Caco-2 (cell line): Measurements from ENCODE around the gene MAX. TPM values are rescaled to one million over a fixed set of nuclear protein-coding genes. Genes with fewer than 3 reads are reported as not detected.

Source experiments
- BruUV-seq: library from RNA; stranded (reverse); fragments of 400-500 nt; replicated peaks from 2 replicates; lab custom pipeline; 2021; lab: Mats Ljungman, UMichigan
- CTCF ChIA-PET: fragments of 300-600 bp; sonication (Branson Sonifier 250); formaldehyde crosslinking; loops from one replicate; lab custom pipeline; 2022; ENCODE audit warnings: antibody characterized with exemption; lab: Charles Lee
- POLR2A ChIA-PET: fragments of 300-600 bp; sonication (Branson Sonifier 250); formaldehyde crosslinking; loops from one replicate; lab custom pipeline; 2022; ENCODE audit warnings: antibody characterized with exemption; lab: Charles Lee
- DNase-seq, 2 experiments: peaks; one replicate each; pipeline versions ENCODE4 v3.0.0 to v3.0.0-alpha.2; 2020 to 2022
- H3K27me3 ChIP-seq: replicated peaks from 2 replicates; pipeline ENCODE4 v1.6.0; 2011; ENCODE audit warnings: low read length; ENCODE audit not compliant: control insufficient read depth, insufficient read depth
- H3K36me3 ChIP-seq: 2 replicates; pipeline ENCODE4 v1.5.1; 2011; ENCODE audit warnings: low read length; ENCODE audit not compliant: control insufficient read depth, insufficient read depth
- H3K4me1 ChIP-seq: fragments of 250-450 bp; sonication (Bioruptor Pico); 2 replicates; pipeline ENCODE4 v1.5.1; 2020; ENCODE audit warnings: mild to moderate bottlenecking
- H3K4me3 ChIP-seq: 2 replicates; pipeline ENCODE4 v1.5.1; 2011; ENCODE audit warnings: low read depth, mild to moderate bottlenecking, control low read depth, low read length
- H3K9me3 ChIP-seq: fragments of 250-450 bp; sonication (Bioruptor Pico); 2 replicates; pipeline ENCODE4 v1.5.1; 2020; ENCODE audit warnings: mild to moderate bottlenecking, moderate library complexity
- H3K27ac Mint-ChIP-seq: one replicate; pipeline ENCODE4 v1.8.0; 2022; ENCODE audit warnings: mixed read lengths; ENCODE audit not compliant: unreplicated experiment
- H3K27me3 Mint-ChIP-seq: one replicate; pipeline ENCODE4 v1.8.0; 2022; ENCODE audit warnings: mixed read lengths; ENCODE audit not compliant: insufficient read depth, unreplicated experiment
- H3K36me3 Mint-ChIP-seq: one replicate; pipeline ENCODE4 v1.8.0; 2022; ENCODE audit warnings: mild to moderate bottlenecking, mixed read lengths; ENCODE audit not compliant: insufficient read depth, unreplicated experiment
- H3K4me1 Mint-ChIP-seq: one replicate; pipeline ENCODE4 v1.8.0; 2022; ENCODE audit warnings: low read depth, mixed read lengths; ENCODE audit not compliant: unreplicated experiment
- H3K4me3 Mint-ChIP-seq: one replicate; pipeline ENCODE4 v1.8.0; 2022; ENCODE audit warnings: mild to moderate bottlenecking, moderate library complexity, mixed read lengths; ENCODE audit not compliant: unreplicated experiment
- H3K9me3 Mint-ChIP-seq: one replicate; pipeline ENCODE4 v1.8.0; 2022; ENCODE audit warnings: mixed read lengths; ENCODE audit not compliant: unreplicated experiment
- intact Hi-C: fragments of 100-400 bp; cut with micrococcal nuclease; formaldehyde crosslinking; loops from one replicate; pipeline ENCODE4 v1.10.0; 2022; ENCODE audit not compliant: unreplicated experiment
- total RNA-seq: library from RNA; stranded (reverse); gene quantifications from 2 replicates; pipeline ENCODE4 v1.2.3, GENCODE V29; 2022
- TF ChIP-seq, protein P1 (sequence below), 2 experiments: fragments of 200-600 bp in 1 of 2; IDR thresholded peaks; 1 replicate in 1 of 2; 2 replicates in 1 of 2; pipeline versions ENCODE4 v1.5.1 to v1.8.0; 2011 to 2022; ENCODE audit warnings: antibody characterized with exemption in 1 of 2, control low read depth in 1 of 2, inconsistent platforms in 1 of 2, low read depth in 1 of 2, low read length in 1 of 2, mild to moderate bottlenecking in 1 of 2, moderate library complexity in 1 of 2; ENCODE audit not compliant: insufficient read depth in 1 of 2, severe bottlenecking in 1 of 2, unreplicated experiment in 1 of 2

Gene MAX
- total RNA-seq, 1 experiment from 2014 or later, result 53.5 TPM

DNA sequence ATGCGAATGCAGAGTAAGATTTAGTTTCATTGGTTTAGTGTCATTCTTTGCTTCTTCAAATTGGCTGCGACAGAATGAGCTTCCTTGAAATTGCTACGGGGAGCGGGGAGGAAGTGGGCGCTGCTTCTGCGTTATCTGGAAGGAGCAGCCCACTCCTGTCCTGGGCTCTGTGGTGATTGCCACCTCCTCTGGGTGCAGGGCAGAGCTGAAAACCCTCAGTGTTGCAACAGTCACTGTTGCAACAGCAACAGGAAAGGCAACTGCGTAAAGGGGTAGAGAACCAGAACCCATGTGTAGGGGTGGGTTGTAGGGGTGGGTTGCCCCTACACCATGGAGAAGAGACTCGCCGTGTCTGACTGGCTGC, 57.7 kb downstream of the MAX start:
- ChIA-PET CTCF (no interaction called here), POLR2A (no interaction called here)
- Mint-ChIP-seq H3K27ac (no peak overlapping the region), H3K9me3 (no peaks in the 10 kb centered on the region), H3K4me3 (no peak overlapping the region), H3K4me1 (peaks cover 6% of the 10 kb centered on the region), H3K36me3 (peaks cover 10% of the 10 kb centered on the region), H3K27me3 (no peaks in the 10 kb centered on the region)
- TF ChIP-seq, protein P1, sequence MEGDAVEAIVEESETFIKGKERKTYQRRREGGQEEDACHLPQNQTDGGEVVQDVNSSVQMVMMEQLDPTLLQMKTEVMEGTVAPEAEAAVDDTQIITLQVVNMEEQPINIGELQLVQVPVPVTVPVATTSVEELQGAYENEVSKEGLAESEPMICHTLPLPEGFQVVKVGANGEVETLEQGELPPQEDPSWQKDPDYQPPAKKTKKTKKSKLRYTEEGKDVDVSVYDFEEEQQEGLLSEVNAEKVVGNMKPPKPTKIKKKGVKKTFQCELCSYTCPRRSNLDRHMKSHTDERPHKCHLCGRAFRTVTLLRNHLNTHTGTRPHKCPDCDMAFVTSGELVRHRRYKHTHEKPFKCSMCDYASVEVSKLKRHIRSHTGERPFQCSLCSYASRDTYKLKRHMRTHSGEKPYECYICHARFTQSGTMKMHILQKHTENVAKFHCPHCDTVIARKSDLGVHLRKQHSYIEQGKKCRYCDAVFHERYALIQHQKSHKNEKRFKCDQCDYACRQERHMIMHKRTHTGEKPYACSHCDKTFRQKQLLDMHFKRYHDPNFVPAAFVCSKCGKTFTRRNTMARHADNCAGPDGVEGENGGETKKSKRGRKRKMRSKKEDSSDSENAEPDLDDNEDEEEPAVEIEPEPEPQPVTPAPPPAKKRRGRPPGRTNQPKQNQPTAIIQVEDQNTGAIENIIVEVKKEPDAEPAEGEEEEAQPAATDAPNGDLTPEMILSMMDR (IDR thresholded peaks at IDR 0.05; ENCODE audit: insufficient read depth in 1 of 2, low read depth in 1 of 2, low read length in 1 of 2, severe bottlenecking in 1 of 2, unreplicated experiment in 1 of 2), result no peak
- intact Hi-C loops, result no loop called here
- H3K27me3 ChIP-seq, result no peaks in the 10 kb centered on the region
- H3K9me3 ChIP-seq, result no peaks in the 10 kb centered on the region
- peaks cover 5% of the 10 kb centered on the region; the same call in 1 of the 2 replicates for H3K4me1 ChIP-seq
- DNase-seq, result no peak
- H3K4me3 ChIP-seq, result no peak overlapping the region
- no peaks in the 10 kb centered on the region; the same call in 1 of the 2 replicates for H3K36me3 ChIP-seq
- BruUV-seq, result no TSS peak

DNA sequence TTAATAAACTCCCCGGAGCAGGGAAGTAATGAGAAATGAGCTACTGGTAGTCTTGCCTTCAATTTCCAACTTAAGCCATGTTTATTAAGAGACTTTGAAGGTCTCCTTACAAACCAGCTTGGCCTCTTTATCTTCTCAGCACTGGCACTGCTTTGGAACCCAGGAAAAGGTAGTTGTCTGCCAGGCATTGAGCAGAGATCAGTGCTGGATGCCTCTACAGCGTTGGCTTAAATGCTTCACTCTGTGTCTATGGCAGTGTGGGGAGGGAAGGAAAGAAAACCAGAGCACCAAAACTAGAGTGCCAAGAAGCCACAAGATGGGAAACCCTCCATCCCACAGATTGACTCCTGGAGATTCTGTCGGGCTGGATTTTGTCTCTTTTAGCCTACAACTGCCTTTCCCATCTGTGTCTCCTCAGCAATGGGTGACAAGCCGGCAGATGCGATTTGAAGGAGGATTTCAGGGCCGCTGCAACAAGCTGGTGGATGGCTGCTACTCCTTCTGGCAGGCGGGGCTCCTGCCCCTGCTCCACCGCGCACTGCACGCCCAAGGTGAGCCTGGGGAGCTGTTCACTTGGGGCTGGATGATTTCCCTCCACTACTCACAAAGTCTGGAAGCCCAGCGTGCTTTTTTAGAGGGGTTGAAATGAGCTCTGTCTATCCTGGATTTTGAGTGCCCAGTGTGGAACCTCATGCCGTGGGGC, 58.3 kb downstream of the MAX start:
- H3K9me3 Mint-ChIP-seq, result no peaks in the 10 kb centered on the region
- H3K4me3 Mint-ChIP-seq, result no peak overlapping the region
- ChIA-PET POLR2A (interaction anchor here (0.6 kb wide), 1 partner anchor 584 kb away, joined by 5 read pairs; no protein-coding TSS in a partner anchor), CTCF (no interaction called here)
- no peak overlapping the region for H3K27ac Mint-ChIP-seq
- TF ChIP-seq, protein P1 (IDR thresholded peaks at IDR 0.05; ENCODE audit: insufficient read depth in 1 of 2, low read depth in 1 of 2, low read length in 1 of 2, severe bottlenecking in 1 of 2, unreplicated experiment in 1 of 2), result no peak
- no peak for DNase-seq
- no TSS peak for BruUV-seq
- H3K36me3 Mint-ChIP-seq, result peaks cover 10% of the 10 kb centered on the region
- Histone ChIP-seq H3K36me3 (no peaks in the 10 kb centered on the region; the same call in 1 of the 2 replicates), H3K27me3 (no peaks in the 10 kb centered on the region), H3K4me1 (no peaks in the 10 kb centered on the region), H3K9me3 (no peaks in the 10 kb centered on the region), H3K4me3 (no peak overlapping the region)
- H3K4me1 Mint-ChIP-seq, result peaks cover 8% of the 10 kb centered on the region
- intact Hi-C loops, result no loop called here
- H3K27me3 Mint-ChIP-seq, result no peaks in the 10 kb centered on the region

DNA sequence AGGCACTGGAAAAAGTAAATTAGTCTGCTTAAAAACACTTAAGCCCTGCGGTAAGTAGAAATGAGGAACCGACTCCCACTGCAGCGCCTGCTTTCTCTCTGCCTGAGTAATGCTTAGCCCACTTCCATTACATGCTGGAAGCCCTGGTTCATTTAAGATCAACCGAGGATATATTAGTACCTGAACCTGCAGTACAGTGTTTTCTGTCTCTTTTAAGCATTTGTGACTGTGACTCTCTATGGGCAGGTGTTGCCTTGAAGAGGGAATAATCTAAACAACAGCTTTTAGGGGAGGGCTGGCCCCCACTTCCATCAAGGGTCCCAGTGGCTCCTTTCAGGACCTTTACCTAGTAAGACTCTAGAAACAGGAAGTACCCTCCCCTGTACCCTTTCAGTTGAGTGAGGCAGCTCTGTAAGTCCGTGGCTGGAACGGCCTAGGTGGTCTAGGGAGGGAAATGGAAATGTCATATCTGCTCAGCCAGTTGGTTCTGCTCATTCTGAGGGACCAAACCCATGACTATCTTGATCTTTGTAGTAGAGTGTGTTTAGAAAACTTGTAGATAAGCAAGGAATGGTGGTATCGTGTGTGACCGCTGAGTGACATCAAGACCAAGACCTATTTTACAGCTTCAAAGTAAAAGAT, 59.5 kb downstream of the MAX start:
- H3K4me3 ChIP-seq, result no peak overlapping the region
- DNase-seq, result no peak
- Mint-ChIP-seq H3K27ac (no peak overlapping the region), H3K27me3 (no peaks in the 10 kb centered on the region), H3K9me3 (no peaks in the 10 kb centered on the region), H3K4me1 (peaks cover 13% of the 10 kb centered on the region), H3K36me3 (peaks cover 10% of the 10 kb centered on the region), H3K4me3 (no peak overlapping the region)
- ChIA-PET CTCF (no interaction called here), POLR2A (interaction anchor here (0.6 kb wide), 1 partner anchor 586 kb away, joined by 5 read pairs; no protein-coding TSS in a partner anchor)
- intact Hi-C loops, result no loop called here
- no peaks in the 10 kb centered on the region; the same call in 1 of the 2 replicates for H3K36me3 ChIP-seq
- no peaks in the 10 kb centered on the region for H3K9me3 ChIP-seq
- no peaks in the 10 kb centered on the region for H3K4me1 ChIP-seq
- H3K27me3 ChIP-seq, result no peaks in the 10 kb centered on the region
- BruUV-seq, result no TSS peak
- TF ChIP-seq, protein P1 (IDR thresholded peaks at IDR 0.05; ENCODE audit: insufficient read depth in 1 of 2, low read depth in 1 of 2, low read length in 1 of 2, severe bottlenecking in 1 of 2, unreplicated experiment in 1 of 2), result no peak
